GM12878 (cell line): ENCODE results near the gene NEFH. TPM values are rescaled to one million over a fixed set of nuclear protein-coding genes. Genes with fewer than 3 reads are reported as not detected.

Experiments used
- ATAC-seq: fragments of 200-7000 bp; cut with Tn5 transposase; 3 replicates; pipeline ENCODE4 v1.9.1; 2020; ENCODE audit warnings: mild to moderate bottlenecking, moderate library complexity
- BruUV-seq: library from RNA; stranded (reverse); fragments of 400-500 nt; replicated peaks from 2 replicates; lab custom pipeline; 2021; lab: Mats Ljungman, UMichigan
- CTCF ChIA-PET: fragments of 300-600 bp; sonication (Branson Sonifier 250); formaldehyde crosslinking; extraction: SDS; loops from one replicate; lab custom pipeline; 2021; ENCODE audit warnings: inconsistent platforms; lab: Yijun Ruan, JAX
- POLR2A ChIA-PET: fragments of 350-600 bp; formaldehyde crosslinking; extraction: SDS; loops from one replicate; lab custom pipeline; 2021; ENCODE audit warnings: inconsistent platforms; lab: Charles Lee
- RAD21 ChIA-PET: fragments of 300-600 bp; sonication (Branson Sonifier 250); formaldehyde crosslinking; loops from one replicate; lab custom pipeline; 2023; ENCODE audit warnings: antibody characterized with exemption; ENCODE audit not compliant: unreplicated experiment; lab: Charles Lee
- SMC1A ChIA-PET: fragments of 300-600 bp; sonication (Branson Sonifier 250); formaldehyde crosslinking; loops from one replicate; lab custom pipeline; 2023; ENCODE audit not compliant: unreplicated experiment, uncharacterized antibody; lab: Charles Lee
- DNase-seq: peaks from one replicate; pipeline ENCODE4 v3.0.0-alpha.2; 2011; ENCODE audit warnings: low read depth, low spot score
- FAIRE-seq: peaks from 3 replicates; lab custom pipeline; 2011; peaks lifted over from hg19 to GRCh38; lab: Jason Lieb, UNC
- H2AFZ ChIP-seq: 2 replicates; pipeline ENCODE4 v1.6.0; 2011; ENCODE audit warnings: low read depth, low read length, control low read depth; ENCODE audit not compliant: control insufficient read depth
- H3K27ac ChIP-seq: 2 replicates; pipeline ENCODE4 v1.5.1; 2011; ENCODE audit warnings: control low read depth; ENCODE audit not compliant: control insufficient read depth, insufficient read depth
- H3K27me3 ChIP-seq, 2 experiments: replicated peaks in 1 of 2; 2 replicates each; pipeline versions ENCODE4 v1.6.0 to v1.6.1; 2011; ENCODE audit warnings: low read length in 1 of 2; ENCODE audit not compliant: control insufficient read depth in 2 of 2, insufficient read depth in 2 of 2
- H3K36me3 ChIP-seq, 2 experiments: 2 replicates each; pipeline ENCODE4 v1.5.1; 2011; ENCODE audit warnings: low read length in 1 of 2; ENCODE audit not compliant: control insufficient read depth in 2 of 2, insufficient read depth in 2 of 2
- H3K4me1 ChIP-seq: 2 replicates; pipeline ENCODE4 v1.6.1; 2011; ENCODE audit warnings: mild to moderate bottlenecking, low read length, moderate library complexity, mixed read lengths; ENCODE audit not compliant: control insufficient read depth, insufficient read depth
- H3K4me2 ChIP-seq: 2 replicates; pipeline ENCODE4 v1.6.0; 2011; ENCODE audit warnings: control low read depth; ENCODE audit not compliant: control insufficient read depth, insufficient read depth
- H3K4me3 ChIP-seq: fragments of 200-600 bp; sonication (generic); 2 replicates; pipeline ENCODE4 v1.5.1; 2016
- H3K79me2 ChIP-seq: 2 replicates; pipeline ENCODE4 v1.6.0; 2011; ENCODE audit warnings: low read length; ENCODE audit not compliant: control insufficient read depth, insufficient read depth
- H3K9ac ChIP-seq: 2 replicates; pipeline ENCODE4 v1.8.0; 2011; ENCODE audit warnings: low read length, control low read depth, mixed read lengths; ENCODE audit not compliant: control insufficient read depth, insufficient read depth
- H3K9me3 ChIP-seq: replicated peaks from 3 replicates; pipeline ENCODE4 v1.5.1; 2011; ENCODE audit warnings: mild to moderate bottlenecking, low read length; ENCODE audit not compliant: control insufficient read depth, insufficient read depth
- H4K20me1 ChIP-seq: 2 replicates; pipeline ENCODE4 v1.6.0; 2011; ENCODE audit not compliant: control insufficient read depth, insufficient read depth
- CEBPZ ChIP-seq: fragments of 150-350 bp; IDR thresholded peaks from 2 replicates; pipeline ENCODE4 v1.6.1; 2016; ENCODE audit warnings: low read depth, low read length
- LARP7 ChIP-seq: fragments of 450-650 bp; IDR thresholded peaks from 2 replicates; pipeline ENCODE4 v1.6.1; 2017; ENCODE audit warnings: mild to moderate bottlenecking
- MAX ChIP-seq: IDR thresholded peaks from 2 replicates; pipeline ENCODE4 v1.6.1; 2012; ENCODE audit warnings: low read depth, low read length, improper control_type of control experiment
- MTA2 ChIP-seq: fragments of 450-650 bp; IDR thresholded peaks from 2 replicates; pipeline ENCODE4 v1.6.1; 2016; ENCODE audit warnings: low read depth, mild to moderate bottlenecking, moderate library complexity
- PAX8 ChIP-seq: fragments of 450-650 bp; IDR thresholded peaks from 2 replicates; pipeline ENCODE4 v1.6.1; 2017; ENCODE audit warnings: mild to moderate bottlenecking, moderate library complexity
- RELB ChIP-seq: fragments of 450-650 bp; IDR thresholded peaks from 2 replicates; pipeline ENCODE4 v1.6.1; 2017; ENCODE audit warnings: low read depth, mild to moderate bottlenecking, moderate library complexity
- SIN3A ChIP-seq: IDR thresholded peaks from 2 replicates; pipeline ENCODE4 v1.6.1; 2012; ENCODE audit warnings: low read depth, low read length, improper control_type of control experiment
- ZBTB40 ChIP-seq: fragments of 450-650 bp; IDR thresholded peaks from 2 replicates; pipeline ENCODE4 v1.6.1; 2016; ENCODE audit warnings: mild to moderate bottlenecking, moderate library complexity, borderline replicate concordance
- WGBS: methylation state at CpG from one replicate; pipeline ENCODE4 v1.1.6; 2016; ENCODE audit warnings: low lambda C conversion rate; ENCODE audit not compliant: insufficient replicate concordance, insufficient coverage; ENCODE audit errors: missing lambda C conversion rate; 5-methylcytosine and 5-hydroxymethylcytosine counted together
- in situ Hi-C: fragments of 300-500 bp; cut with MboI; formaldehyde crosslinking; loops from 9 replicates; pipeline ENCODE4 v1.14.3; 2018; ENCODE audit warnings: mixed read lengths
- intact Hi-C: fragments of 100-400 bp; cut with micrococcal nuclease; formaldehyde crosslinking; loops from one replicate; pipeline ENCODE4 v1.14.2; 2022; ENCODE audit not compliant: unreplicated experiment
- polyA plus RNA-seq, 11 experiments: library from polyadenylated mRNA; depleted of rRNA in 4 of 11; unstranded in 6 of 11; stranded (reverse) in 5 of 11; fragments of >200 nt; fragmentation: Nextera tagmentation in 4 of 11; fragmentation: Illumina TruSeq in 1 of 11; extraction: Ambion mirVana in 4 of 11; extraction: Trizol in 1 of 11; gene quantifications; 1 replicate in 1 of 11; 2 replicates in 10 of 11; pipeline versions ENCODE4 v1.2.1 to v1.2.3, GENCODE V29; 2011 to 2016; ENCODE audit warnings: inconsistent platforms in 2 of 11, missing spikeins in 2 of 11, low read depth in 1 of 11
- total RNA-seq, 4 experiments: library from RNA; depleted of rRNA in 3 of 4; stranded (reverse); fragments of >200 nt in 3 of 4; fragmentation: Illumina TruSeq in 1 of 4; extraction: Trizol in 1 of 4; gene quantifications; 2 replicates each; pipeline versions ENCODE4 v1.2.1 to v1.2.3, GENCODE V29; 2013 to 2021
- TF ChIP-seq, protein P1 (sequence below): fragments of 450-650 bp; IDR thresholded peaks from 2 replicates; pipeline ENCODE4 v1.6.1; 2017; ENCODE audit warnings: mild to moderate bottlenecking

NEFH gene
- total and polyA plus RNA-seq, 10 of the 15 experiments (the other 5 are each of a cell fraction or from before 2014, with no cell fraction given), result 0.02 to 0.25 (median 0.09) TPM

DNA sequence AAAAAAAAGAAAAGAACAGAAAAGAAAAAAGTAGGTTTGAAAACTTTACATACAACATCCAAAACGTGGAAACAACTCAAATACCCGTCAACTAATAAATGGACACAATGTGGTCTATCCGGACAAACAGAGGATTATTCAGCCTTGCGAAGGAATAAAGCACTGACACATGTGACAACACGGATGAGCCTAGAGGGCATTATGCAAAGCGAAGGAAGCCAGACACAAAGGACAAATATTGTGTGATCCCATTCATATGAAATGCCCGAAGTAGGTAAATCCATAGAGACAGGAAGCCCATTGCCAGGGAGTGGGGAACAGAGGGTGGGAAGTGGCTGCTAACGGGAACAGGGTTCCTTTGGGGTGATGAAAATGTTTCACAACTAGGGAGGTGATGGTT, 29.8 kb upstream of the NEFH start:
- FAIRE-seq, result no peak
- no peak overlapping the region for H3K9ac ChIP-seq
- no peaks in the 10 kb centered on the region for H4K20me1 ChIP-seq
- no peak overlapping the region for H2AFZ ChIP-seq
- BruUV-seq, result no TSS peak
- H3K4me1 ChIP-seq, result no peaks in the 10 kb centered on the region
- ChIA-PET CTCF (no interaction called here), SMC1A (no interaction called here), POLR2A (no interaction called here), RAD21 (no interaction called here)
- WGBS, result 66% methylated on average over 8 of the region's 8 CpGs
- H3K4me2 ChIP-seq, result no peak overlapping the region
- H3K27me3 ChIP-seq, result no peaks in the 10 kb centered on the region
- in situ Hi-C loops (no loop called here), intact Hi-C loops (no loop called here)
- ATAC-seq, result no peak
- H3K79me2 ChIP-seq, result no peaks in the 10 kb centered on the region
- no peak for DNase-seq
- H3K27ac ChIP-seq, result no peak overlapping the region
- no peaks in the 10 kb centered on the region for H3K36me3 ChIP-seq
- H3K4me3 ChIP-seq, result no peak overlapping the region
- H3K9me3 ChIP-seq, result no peaks in the 10 kb centered on the region
- no peak for TF ChIP-seq SIN3A
- TF ChIP-seq ZBTB40, result no peak
- no peak for TF ChIP-seq CEBPZ
- TF ChIP-seq, protein P1, sequence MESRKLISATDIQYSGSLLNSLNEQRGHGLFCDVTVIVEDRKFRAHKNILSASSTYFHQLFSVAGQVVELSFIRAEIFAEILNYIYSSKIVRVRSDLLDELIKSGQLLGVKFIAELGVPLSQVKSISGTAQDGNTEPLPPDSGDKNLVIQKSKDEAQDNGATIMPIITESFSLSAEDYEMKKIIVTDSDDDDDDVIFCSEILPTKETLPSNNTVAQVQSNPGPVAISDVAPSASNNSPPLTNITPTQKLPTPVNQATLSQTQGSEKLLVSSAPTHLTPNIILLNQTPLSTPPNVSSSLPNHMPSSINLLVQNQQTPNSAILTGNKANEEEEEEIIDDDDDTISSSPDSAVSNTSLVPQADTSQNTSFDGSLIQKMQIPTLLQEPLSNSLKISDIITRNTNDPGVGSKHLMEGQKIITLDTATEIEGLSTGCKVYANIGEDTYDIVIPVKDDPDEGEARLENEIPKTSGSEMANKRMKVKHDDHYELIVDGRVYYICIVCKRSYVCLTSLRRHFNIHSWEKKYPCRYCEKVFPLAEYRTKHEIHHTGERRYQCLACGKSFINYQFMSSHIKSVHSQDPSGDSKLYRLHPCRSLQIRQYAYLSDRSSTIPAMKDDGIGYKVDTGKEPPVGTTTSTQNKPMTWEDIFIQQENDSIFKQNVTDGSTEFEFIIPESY, result no peak
- TF ChIP-seq PAX8, result no peak
- TF ChIP-seq RELB, result no peak
- TF ChIP-seq MAX, result no peak
- TF ChIP-seq LARP7, result no peak
- TF ChIP-seq MTA2, result no peak
